Naive B cell (primary cell): ENCODE data around the gene CCDC40. TPM values are rescaled to one million over a fixed set of nuclear protein-coding genes. Genes with fewer than 3 reads are reported as not detected.
A peak's percentile ranks its signal among the peaks of the same experiment; 100 is the strongest.

Experiments
- ATAC-seq, 2 donors: fragments of 150-1000 bp; cut with Tn5 transposase; 2 replicates each; pipeline ENCODE4 v1.10.0; 2021; ENCODE audit warnings: low read depth in 2 of 2, mild to moderate bottlenecking in 2 of 2, moderate library complexity in 2 of 2
- DNase-seq: peaks from one replicate; pipeline ENCODE4 v3.0.0; 2022
- H3K27ac Mint-ChIP-seq, 6 donors: one replicate each; pipeline ENCODE4 v1.8.0; 2020 to 2022; ENCODE audit warnings: mild to moderate bottlenecking in 6 of 6, mixed read lengths in 6 of 6, moderate library complexity in 5 of 6, inconsistent platforms in 2 of 6
- H3K27me3 Mint-ChIP-seq, 3 donors: one replicate each; pipeline ENCODE4 v1.8.0; 2021 to 2022; ENCODE audit warnings: mixed read lengths in 3 of 3, mild to moderate bottlenecking in 1 of 3
- H3K36me3 Mint-ChIP-seq, 2 donors: one replicate each; pipeline ENCODE4 v1.8.0; 2020 to 2022; ENCODE audit warnings: mixed read lengths in 2 of 2, inconsistent platforms in 1 of 2, mild to moderate bottlenecking in 1 of 2
- H3K4me1 Mint-ChIP-seq, 3 donors: one replicate each; pipeline ENCODE4 v1.8.0; 2020 to 2022; ENCODE audit warnings: mixed read lengths in 3 of 3, inconsistent platforms in 1 of 3, mild to moderate bottlenecking in 1 of 3, moderate library complexity in 1 of 3
- H3K4me3 Mint-ChIP-seq, 8 donors: one replicate each; pipeline ENCODE4 v1.8.0; 2020 to 2022; ENCODE audit warnings: mild to moderate bottlenecking in 8 of 8, mixed read lengths in 8 of 8, moderate library complexity in 8 of 8, inconsistent platforms in 2 of 8
- H3K9me3 Mint-ChIP-seq, 7 donors: one replicate each; pipeline ENCODE4 v1.8.0; 2020 to 2022; ENCODE audit warnings: mixed read lengths in 7 of 7, mild to moderate bottlenecking in 5 of 7, inconsistent platforms in 2 of 7, moderate library complexity in 1 of 7
- polyA plus RNA-seq, 6 donors: library from polyadenylated mRNA; unstranded; fragments of 300-500 nt; fragmentation: Illumina TruSeq; gene quantifications; one replicate each; pipeline ENCODE4 v1.2.3, GENCODE V29; 2021; ENCODE audit warnings: low read depth in 6 of 6

The CCDC40 gene
- polyA plus RNA-seq, 6 donors from 2014 or later, result not detected

- Mint-ChIP-seq H3K27ac (no peak overlapping the region), H3K4me1 (peaks cover 8 to 12% (median 11%) of the 10 kb centered on the region in 3 donors), H3K36me3 (peaks cover 0 to 7% of the 10 kb centered on the region in 2 donors), H3K9me3 (peaks cover 0 to 7% (median 3%) of the 10 kb centered on the region in 7 donors), H3K27me3 (no peaks in the 10 kb centered on the region), H3K4me3 (no peak overlapping the region)
- no peak for ATAC-seq
- DNase-seq, result no peak
Observed at GRCh38 chr17:80110447-80110812, 74.0 kb downstream of the CCDC40 start.

GRCh38 chr17:80110927-80111701 is 74.7 kb downstream of the CCDC40 start:
- Mint-ChIP-seq H3K4me3 (peak overlapping the region in 1 of 8 donors; percentile 73), H3K36me3 (peaks cover 0 to 7% of the 10 kb centered on the region in 2 donors), H3K27ac (peak overlapping the region in 1 of 6 donors; percentile 88), H3K4me1 (peaks cover 8 to 12% (median 11%) of the 10 kb centered on the region in 3 donors), H3K9me3 (peaks cover 0 to 8% (median 5%) of the 10 kb centered on the region in 7 donors), H3K27me3 (no peaks in the 10 kb centered on the region)
- DNase-seq, result no peak
- no peak for ATAC-seq

GRCh38 chr17:80111702-80112470 is 75.4 kb downstream of the CCDC40 start:
- ATAC-seq (no peak), DNase-seq (no peak)
- Mint-ChIP-seq H3K36me3 (peaks cover 0 to 7% of the 10 kb centered on the region in 2 donors), H3K27me3 (no peaks in the 10 kb centered on the region), H3K4me1 (peaks cover 8 to 12% (median 11%) of the 10 kb centered on the region in 3 donors), H3K4me3 (peak overlapping the region in 1 of 8 donors; percentile 73), H3K9me3 (peaks cover 0 to 8% (median 5%) of the 10 kb centered on the region in 7 donors), H3K27ac (no peak overlapping the region)

GRCh38 chr17:80112471-80113032 is 76.1 kb downstream of the CCDC40 start:
- Mint-ChIP-seq H3K36me3 (peaks cover 0 to 7% of the 10 kb centered on the region in 2 donors), H3K4me1 (peaks cover 8 to 12% (median 11%) of the 10 kb centered on the region in 3 donors), H3K27ac (peak overlapping the region in 1 of 6 donors; percentile 7), H3K9me3 (peaks cover 0 to 8% (median 5%) of the 10 kb centered on the region in 7 donors), H3K4me3 (peak overlapping the region in 2 of 8 donors; percentile 35 to 39), H3K27me3 (no peaks in the 10 kb centered on the region)
- ATAC-seq (peak; percentile 45 to 59), DNase-seq (no peak)

- DNase-seq (no peak), ATAC-seq (peak; percentile 54 to 56)
- peaks cover 0 to 7% of the 10 kb centered on the region in 2 donors for H3K36me3 Mint-ChIP-seq
- no peaks in the 10 kb centered on the region for H3K27me3 Mint-ChIP-seq
- peaks cover 8 to 12% (median 11%) of the 10 kb centered on the region in 3 donors for H3K4me1 Mint-ChIP-seq
- peaks cover 0 to 8% (median 5%) of the 10 kb centered on the region in 7 donors for H3K9me3 Mint-ChIP-seq
- H3K27ac Mint-ChIP-seq, result peak overlapping the region in 1 of 6 donors; percentile 7
- peak overlapping the region in 2 of 8 donors; percentile 35 to 39 for H3K4me3 Mint-ChIP-seq
Observed at GRCh38 chr17:80113033-80113484, 76.6 kb downstream of the CCDC40 start.

- no peak for DNase-seq
- peaks cover 0 to 8% (median 5%) of the 10 kb centered on the region in 7 donors for H3K9me3 Mint-ChIP-seq
- no peak for ATAC-seq
- no peaks in the 10 kb centered on the region for H3K27me3 Mint-ChIP-seq
- H3K36me3 Mint-ChIP-seq, result peaks cover 0 to 7% of the 10 kb centered on the region in 2 donors
- H3K27ac Mint-ChIP-seq, result peak overlapping the region in 1 of 6 donors; percentile 57
- H3K4me1 Mint-ChIP-seq, result peaks cover 8 to 12% (median 11%) of the 10 kb centered on the region in 3 donors
- H3K4me3 Mint-ChIP-seq, result no peak overlapping the region
Observed at GRCh38 chr17:80114758-80115157, 78.3 kb downstream of the CCDC40 start.

GRCh38 chr17:80115159-80115558 is 78.7 kb downstream of the CCDC40 start:
- Mint-ChIP-seq H3K4me1 (peaks cover 8 to 12% (median 11%) of the 10 kb centered on the region in 3 donors), H3K36me3 (peaks cover 0 to 7% of the 10 kb centered on the region in 2 donors), H3K27ac (peak overlapping the region in 2 of 6 donors; percentile 18 to 38), H3K9me3 (peaks cover 0 to 8% (median 5%) of the 10 kb centered on the region in 7 donors), H3K4me3 (no peak overlapping the region), H3K27me3 (no peaks in the 10 kb centered on the region)
- ATAC-seq, result no peak
- DNase-seq, result no peak

GRCh38 chr17:80116276-80116920 is 80.0 kb downstream of the CCDC40 start:
- H3K4me3 Mint-ChIP-seq, result no peak overlapping the region
- H3K4me1 Mint-ChIP-seq, result peaks cover 8 to 12% (median 10%) of the 10 kb centered on the region in 3 donors
- peaks cover 0 to 8% (median 5%) of the 10 kb centered on the region in 7 donors for H3K9me3 Mint-ChIP-seq
- no peaks in the 10 kb centered on the region for H3K27me3 Mint-ChIP-seq
- peaks cover 0 to 7% of the 10 kb centered on the region in 2 donors for H3K36me3 Mint-ChIP-seq
- ATAC-seq, result no peak
- DNase-seq, result no peak
- no peak overlapping the region for H3K27ac Mint-ChIP-seq

GRCh38 chr17:80116921-80117380 is 80.5 kb downstream of the CCDC40 start:
- Mint-ChIP-seq H3K9me3 (peaks cover 0 to 8% (median 5%) of the 10 kb centered on the region in 7 donors), H3K27ac (peak overlapping the region in 1 of 6 donors; percentile 56), H3K4me1 (peaks cover 8 to 12% (median 8%) of the 10 kb centered on the region in 3 donors), H3K36me3 (peaks cover 0 to 7% of the 10 kb centered on the region in 2 donors), H3K27me3 (no peaks in the 10 kb centered on the region), H3K4me3 (no peak overlapping the region)
- DNase-seq, result no peak
- ATAC-seq, result no peak

GRCh38 chr17:80117491-80118401 is 81.3 kb downstream of the CCDC40 start:
- H3K27me3 Mint-ChIP-seq, result no peaks in the 10 kb centered on the region
- H3K27ac Mint-ChIP-seq, result peak overlapping the region in 1 of 6 donors; percentile 56
- H3K4me3 Mint-ChIP-seq, result no peak overlapping the region
- peaks cover 0 to 8% (median 5%) of the 10 kb centered on the region in 7 donors for H3K9me3 Mint-ChIP-seq
- no peak for DNase-seq
- peaks cover 0 to 7% of the 10 kb centered on the region in 2 donors for H3K36me3 Mint-ChIP-seq
- ATAC-seq, result no peak
- H3K4me1 Mint-ChIP-seq, result peaks cover 3 to 7% (median 4%) of the 10 kb centered on the region in 3 donors

- no peak overlapping the region for H3K4me3 Mint-ChIP-seq
- DNase-seq (no peak), ATAC-seq (no peak)
- no peak overlapping the region for H3K27ac Mint-ChIP-seq
- H3K4me1 Mint-ChIP-seq, result no peaks in the 10 kb centered on the region
- no peaks in the 10 kb centered on the region for H3K27me3 Mint-ChIP-seq
- peaks cover 0 to 8% (median 5%) of the 10 kb centered on the region in 7 donors for H3K9me3 Mint-ChIP-seq
- H3K36me3 Mint-ChIP-seq, result peaks cover 0 to 7% of the 10 kb centered on the region in 2 donors
Observed at GRCh38 chr17:80118601-80119270, 82.3 kb downstream of the CCDC40 start.
